GM06990 (cell line): ENCODE measurements around the gene COX6B2.

Experiments used
- DNase-seq: peaks from one replicate; pipeline ENCODE4 v3.0.0-alpha.2; 2011; ENCODE audit not compliant: insufficient read length; ENCODE audit errors: extremely low read depth
- H3K27me3 ChIP-seq: replicated peaks from 2 replicates; pipeline ENCODE4 v1.6.0; 2011; ENCODE audit warnings: low read length; ENCODE audit not compliant: control insufficient read depth, insufficient read depth
- H3K36me3 ChIP-seq: 2 replicates; pipeline ENCODE4 v1.5.1; 2011; ENCODE audit warnings: low read length; ENCODE audit not compliant: control insufficient read depth, insufficient read depth
- H3K4me3 ChIP-seq: replicated peaks from 2 replicates; pipeline ENCODE4 v1.5.1; 2011; ENCODE audit warnings: low read depth, mild to moderate bottlenecking, control low read depth, low read length
- CTCF ChIP-seq: IDR thresholded peaks from 2 replicates; pipeline ENCODE4 v1.5.1; 2011; ENCODE audit warnings: low read length, control low read depth, mild to moderate bottlenecking, inconsistent platforms; ENCODE audit not compliant: insufficient read depth, poor library complexity, severe bottlenecking

Gene COX6B2

GRCh38 chr19:55365245-55365644 is 10.7 kb upstream of the COX6B2 start:
- no peak for TF ChIP-seq CTCF
- H3K4me3 ChIP-seq, result no peak overlapping the region
- DNase-seq, result no peak
- H3K27me3 ChIP-seq, result no peaks in the 10 kb centered on the region; the same call in 1 of the 2 replicates
- H3K36me3 ChIP-seq, result no peaks in the 10 kb centered on the region

DNA sequence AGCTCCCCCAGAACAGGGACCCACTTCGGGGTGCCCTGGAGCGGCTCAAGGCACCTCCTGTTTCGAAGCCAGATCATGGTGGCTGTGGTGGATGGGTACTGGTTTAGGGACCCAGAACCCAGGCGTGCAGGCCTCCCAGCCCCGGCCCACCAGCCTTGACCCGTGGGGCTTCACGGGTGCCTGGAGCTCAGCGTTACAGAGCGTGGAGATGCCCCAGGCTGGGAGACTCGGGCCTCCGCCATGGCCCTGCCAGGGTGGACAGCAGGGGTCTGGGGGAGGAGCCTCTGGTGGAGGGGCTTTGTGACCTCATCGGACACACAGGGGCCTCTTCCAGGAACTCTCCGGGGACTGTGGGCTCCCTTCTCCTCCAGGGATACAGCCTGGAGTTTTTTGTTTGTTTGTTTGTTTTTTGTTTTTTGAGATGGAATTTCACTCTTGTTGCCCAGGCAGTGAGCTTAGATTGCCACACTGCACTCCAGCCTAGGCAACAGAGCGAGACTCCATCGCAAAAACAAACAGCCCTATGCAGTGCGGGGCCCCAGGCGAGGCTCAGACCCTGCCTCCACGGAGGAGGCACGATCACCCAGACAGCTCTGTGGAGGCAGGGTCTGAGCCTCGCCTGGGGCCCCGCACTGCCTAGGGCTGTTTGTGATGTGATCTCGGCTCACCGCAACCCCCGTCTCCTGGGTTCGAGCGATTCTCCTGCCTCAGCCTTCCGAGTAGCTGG is 8.6 kb upstream of the COX6B2 start, which contains the start of gene GARIN5B:
TSS of gene GARIN5B (minus strand) at position 271 of the 727 bp plus-strand sequence. CDS start at position 77, 194 bp downstream.
- Histone ChIP-seq H3K4me3 (no peak within 1 kb of the TSS), H3K27me3 (no peaks in the 10 kb centered on the region; the same call in 1 of the 2 replicates), H3K36me3 (no peaks in the 10 kb centered on the region)
- DNase-seq, result no peak
- no peak for TF ChIP-seq CTCF

DNA sequence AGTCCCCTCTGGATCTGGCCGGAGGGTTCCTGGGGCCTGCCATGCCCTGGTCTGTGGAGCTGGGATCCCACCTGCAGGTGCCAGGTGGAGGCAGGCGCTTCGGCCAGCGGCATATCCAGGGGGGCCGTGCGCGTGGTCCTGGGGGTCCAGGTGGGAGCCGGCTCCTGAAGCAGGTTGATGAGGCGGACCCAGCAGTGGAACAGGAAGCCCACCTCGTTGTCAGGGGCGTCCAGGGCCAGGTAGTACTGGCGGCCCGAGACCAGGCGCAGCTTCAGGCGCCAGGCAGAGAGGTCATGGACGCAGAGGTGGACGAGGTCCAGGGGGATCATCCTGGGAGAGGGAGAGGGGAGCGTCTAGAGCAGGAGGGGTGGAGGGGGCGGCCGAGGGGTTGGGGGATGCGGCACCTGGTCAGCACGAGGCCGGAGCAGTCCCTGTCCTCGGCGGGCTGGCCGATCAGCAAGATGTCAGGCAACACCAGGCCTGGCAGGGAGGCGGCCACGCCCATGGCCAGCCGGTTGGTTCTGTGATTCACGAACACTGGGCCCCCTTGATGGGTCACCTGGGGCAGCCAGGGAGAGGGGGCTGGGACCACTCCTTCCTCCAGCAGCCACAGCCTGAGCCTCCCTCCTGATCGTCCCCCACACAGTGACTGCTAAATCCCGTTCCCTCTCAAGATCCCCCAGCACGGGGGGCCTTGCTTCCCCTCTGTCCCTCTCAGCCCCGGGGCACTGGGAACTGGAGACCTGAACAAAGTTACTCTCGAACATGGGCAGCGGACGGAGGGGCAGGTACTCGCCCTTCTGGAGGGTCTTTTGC is 7.9 kb upstream of the COX6B2 start:
- no peak for TF ChIP-seq CTCF
- no peaks in the 10 kb centered on the region; the same call in 1 of the 2 replicates for H3K27me3 ChIP-seq
- H3K36me3 ChIP-seq, result no peaks in the 10 kb centered on the region
- DNase-seq, result no peak
- no peak overlapping the region for H3K4me3 ChIP-seq

GRCh38 chr19:55360902-55361301 is 6.4 kb upstream of the COX6B2 start:
- no peak for DNase-seq
- H3K4me3 ChIP-seq, result no peak overlapping the region
- no peaks in the 10 kb centered on the region for H3K36me3 ChIP-seq
- H3K27me3 ChIP-seq, result no peaks in the 10 kb centered on the region; the same call in 1 of the 2 replicates
- no peak for TF ChIP-seq CTCF

- H3K36me3 ChIP-seq, result no peaks in the 10 kb centered on the region
- H3K4me3 ChIP-seq, result no peak overlapping the region
- H3K27me3 ChIP-seq, result no peaks in the 10 kb centered on the region; the same call in 1 of the 2 replicates
- DNase-seq, result no peak
- TF ChIP-seq CTCF, result no peak
These were observed 4.7 kb upstream of the COX6B2 start for GRCh38 chr19:55358943-55359908.
